HCT116 (cell line): Measurements from ENCODE around the gene CSGALNACT2. TPM values are rescaled to one million over a fixed set of nuclear protein-coding genes. Genes with fewer than 3 reads are reported as not detected.

Experiments
- ATAC-seq: fragments of 200-7000 bp; cut with Tn5 transposase; 2 replicates; pipeline ENCODE4 v1.9.1; 2020; ENCODE audit warnings: mild to moderate bottlenecking, moderate library complexity
- BruUV-seq: library from RNA; stranded (reverse); fragments of 400-500 nt; replicated peaks from 2 replicates; lab custom pipeline; 2021; lab: Mats Ljungman, UMichigan
- CTCF ChIA-PET: fragments of 300-600 bp; sonication (Branson Sonifier 250); formaldehyde crosslinking; loops from one replicate; lab custom pipeline; 2021; ENCODE audit warnings: antibody characterized with exemption; lab: Charles Lee
- POLR2A ChIA-PET: fragments of 300-600, 350-600 bp; sonication (Branson Sonifier 250); formaldehyde crosslinking; loops from one replicate; lab custom pipeline; 2021; ENCODE audit warnings: antibody characterized with exemption; lab: Charles Lee
- RAD21 ChIA-PET, 2 experiments: fragments of 300-600 bp; sonication (Branson Sonifier 250); formaldehyde crosslinking; loops; one replicate each; lab custom pipeline; 2023; ENCODE audit warnings: low total read pairs in 2 of 2; ENCODE audit not compliant: uncharacterized antibody in 2 of 2, unreplicated experiment in 2 of 2, low non-redundant PET in 1 of 2; lab: Charles Lee
- DNase-seq: peaks from one replicate; pipeline ENCODE4 v3.0.0-alpha.2; 2010; ENCODE audit warnings: low read depth, low spot score
- H2AFZ ChIP-seq: fragments of 200-600 bp; shearing (Covaris generic), sonication (generic); 2 replicates; pipeline ENCODE4 v1.6.1; 2017; ENCODE audit warnings: low read depth, mixed run types, mixed read lengths, antibody characterized with exemption, low read length; ENCODE audit not compliant: poor library complexity, severe bottlenecking
- H3K27ac ChIP-seq: 2 replicates; pipeline ENCODE4 v1.5.1; 2012; ENCODE audit warnings: low read depth, low read length
- H3K27me3 ChIP-seq: fragments of 200-600 bp; sonication (generic); 2 replicates; pipeline ENCODE4 v1.6.1; 2016; ENCODE audit warnings: mixed run types, low read length, mixed read lengths; ENCODE audit not compliant: insufficient read depth
- H3K36me3 ChIP-seq, 2 experiments: fragments of 200-500 bp in 1 of 2; fragments of 200-600 bp in 1 of 2; sonication (Bioruptor generic) in 1 of 2; sonication (generic) in 1 of 2; 2 replicates each; pipeline versions ENCODE4 v1.5.1 to v1.6.1; 2014 to 2016; ENCODE audit warnings: low read length in 2 of 2, inconsistent platforms in 1 of 2, mixed read lengths in 1 of 2, mixed run types in 1 of 2; ENCODE audit not compliant: insufficient read depth in 2 of 2, control insufficient read depth in 1 of 2
- H3K4me1 ChIP-seq, 2 experiments: fragments of 200-600 bp in 1 of 2; sonication (generic) in 1 of 2; 2 replicates each; pipeline versions ENCODE4 v1.5.1 to v1.6.1; 2012 to 2017; ENCODE audit warnings: low read length in 2 of 2, inconsistent platforms in 1 of 2, mild to moderate bottlenecking in 1 of 2, mixed read lengths in 1 of 2, mixed run types in 1 of 2, moderate library complexity in 1 of 2; ENCODE audit not compliant: insufficient read depth in 2 of 2, control insufficient read depth in 1 of 2
- H3K4me2 ChIP-seq: fragments of 200-600 bp; sonication (generic); 2 replicates; pipeline ENCODE4 v1.6.1; 2017; ENCODE audit warnings: mixed run types, low read length, mixed read lengths
- H3K4me3 ChIP-seq, 2 experiments: fragments of 200-600 bp in 1 of 2; sonication (generic) in 1 of 2; replicated peaks in 1 of 2; 2 replicates each; pipeline ENCODE4 v1.5.1; 2011 to 2016; ENCODE audit warnings: low read length in 2 of 2, control low read depth in 1 of 2, low read depth in 1 of 2, mild to moderate bottlenecking in 1 of 2, mixed read lengths in 1 of 2, mixed run types in 1 of 2
- H3K79me2 ChIP-seq: fragments of 200-600 bp; sonication (generic); 2 replicates; pipeline ENCODE4 v1.6.1; 2017; ENCODE audit warnings: mild to moderate bottlenecking, mixed run types, low read length, moderate library complexity, mixed read lengths; ENCODE audit not compliant: insufficient read depth
- H3K9ac ChIP-seq: fragments of 200-600 bp; sonication (generic); 2 replicates; pipeline ENCODE4 v1.6.1; 2016; ENCODE audit warnings: low read length, mixed read lengths
- H3K9me2 ChIP-seq: fragments of 200-600 bp; sonication (generic), shearing (Covaris generic); 2 replicates; pipeline ENCODE4 v1.6.1; 2017; ENCODE audit warnings: mixed run types, mild to moderate bottlenecking, moderate library complexity; ENCODE audit not compliant: insufficient read depth
- H3K9me3 ChIP-seq, 2 experiments: fragments of 200-500 bp in 1 of 2; fragments of 200-600 bp in 1 of 2; sonication (Bioruptor generic) in 1 of 2; sonication (generic) in 1 of 2; 2 replicates each; pipeline ENCODE4 v1.6.1; 2014 to 2017; ENCODE audit warnings: low read length in 2 of 2, mixed read lengths in 2 of 2, inconsistent platforms in 1 of 2, low read depth in 1 of 2, mild to moderate bottlenecking in 1 of 2, mixed run types in 1 of 2, moderate library complexity in 1 of 2; ENCODE audit not compliant: control insufficient read depth in 1 of 2, insufficient read depth in 1 of 2
- H4K20me1 ChIP-seq: fragments of 200-600 bp; sonication (generic), shearing (Covaris generic); 2 replicates; pipeline ENCODE4 v1.6.1; 2017; ENCODE audit warnings: mixed run types, mild to moderate bottlenecking, moderate library complexity; ENCODE audit not compliant: insufficient read depth
- CBX3 ChIP-seq: IDR thresholded peaks from 2 replicates; pipeline ENCODE4 v1.6.1; 2012; ENCODE audit warnings: low read depth
- CEBPB ChIP-seq: IDR thresholded peaks from 2 replicates; pipeline ENCODE4 v1.6.1; 2012; ENCODE audit warnings: low read depth
- EGR1 ChIP-seq: IDR thresholded peaks from 2 replicates; pipeline ENCODE4 v1.6.1; 2012; ENCODE audit warnings: low read depth
- FOSL1 ChIP-seq: IDR thresholded peaks from 2 replicates; pipeline ENCODE4 v1.6.1; 2012; ENCODE audit warnings: low read depth
- JUND ChIP-seq: IDR thresholded peaks from 2 replicates; pipeline ENCODE4 v1.6.1; 2012
- POLR2A ChIP-seq: IDR thresholded peaks from 2 replicates; pipeline ENCODE4 v1.7.0; 2011; ENCODE audit warnings: borderline replicate concordance; ENCODE audit not compliant: insufficient read depth, insufficient read length; ENCODE audit errors: extremely low read depth
- POLR2AphosphoS5 ChIP-seq: IDR thresholded peaks from 2 replicates; pipeline ENCODE4 v1.6.1; 2011; ENCODE audit warnings: mild to moderate bottlenecking, low read depth, low read length, moderate library complexity
- SIN3A ChIP-seq: IDR thresholded peaks from 2 replicates; pipeline ENCODE4 v1.6.1; 2012; ENCODE audit warnings: low read depth
- SRF ChIP-seq: IDR thresholded peaks from 2 replicates; pipeline ENCODE4 v1.6.1; 2012; ENCODE audit warnings: low read depth
- YY1 ChIP-seq: IDR thresholded peaks from 2 replicates; pipeline ENCODE4 v1.6.1; 2011; ENCODE audit warnings: low read length, low read depth, moderate library complexity, mild to moderate bottlenecking; ENCODE audit not compliant: insufficient replicate concordance; ENCODE audit errors: extremely low read depth
- ZFX ChIP-seq: fragments of 450-650 bp; IDR thresholded peaks from 2 replicates; pipeline ENCODE4 v1.6.1; 2017
- intact Hi-C: fragments of 100-400 bp; cut with micrococcal nuclease; formaldehyde crosslinking; loops from 2 replicates; pipeline ENCODE4 v1.10.0; 2022
- total RNA-seq: library from RNA; stranded (reverse); gene quantifications from one replicate; pipeline ENCODE4 v1.2.1, GENCODE V29; 2021; ENCODE audit not compliant: unreplicated experiment
- TF ChIP-seq, protein P1 (sequence below): IDR thresholded peaks from 2 replicates; pipeline ENCODE4 v1.6.1; 2012; ENCODE audit warnings: low read depth

Gene CSGALNACT2
- total RNA-seq, 1 experiment from 2014 or later, result 9.9 TPM

GRCh38 chr10:43210556-43210955 is 72.3 kb downstream of the CSGALNACT2 start:
- H3K9me2 ChIP-seq, result no peaks in the 10 kb centered on the region
- no peak overlapping the region; the same call in 1 of the 2 replicates for H3K27ac ChIP-seq
- DNase-seq (no peak), ATAC-seq (no peak)
- H3K4me2 ChIP-seq, result peak overlapping the region; percentile 52
- H2AFZ ChIP-seq, result no peak overlapping the region
- H3K4me3 ChIP-seq, result no peak overlapping the region
- POLR2A ChIA-PET, result no interaction called here
- RAD21 ChIA-PET, result no interaction called here
- CTCF ChIA-PET, result no interaction called here
- no peaks in the 10 kb centered on the region for H3K36me3 ChIP-seq
- no peaks in the 10 kb centered on the region for H4K20me1 ChIP-seq
- H3K79me2 ChIP-seq, result no peaks in the 10 kb centered on the region
- H3K9me3 ChIP-seq, result no peaks in the 10 kb centered on the region
- TF ChIP-seq CEBPB (no peak), SIN3A (no peak), SRF (no peak), CBX3 (no peak), ZFX (no peak), JUND (no peak), POLR2A (no peak), FOSL1 (no peak), EGR1 (no peak), POLR2AphosphoS5 (no peak), YY1 (no peak)
- TF ChIP-seq, protein P1, sequence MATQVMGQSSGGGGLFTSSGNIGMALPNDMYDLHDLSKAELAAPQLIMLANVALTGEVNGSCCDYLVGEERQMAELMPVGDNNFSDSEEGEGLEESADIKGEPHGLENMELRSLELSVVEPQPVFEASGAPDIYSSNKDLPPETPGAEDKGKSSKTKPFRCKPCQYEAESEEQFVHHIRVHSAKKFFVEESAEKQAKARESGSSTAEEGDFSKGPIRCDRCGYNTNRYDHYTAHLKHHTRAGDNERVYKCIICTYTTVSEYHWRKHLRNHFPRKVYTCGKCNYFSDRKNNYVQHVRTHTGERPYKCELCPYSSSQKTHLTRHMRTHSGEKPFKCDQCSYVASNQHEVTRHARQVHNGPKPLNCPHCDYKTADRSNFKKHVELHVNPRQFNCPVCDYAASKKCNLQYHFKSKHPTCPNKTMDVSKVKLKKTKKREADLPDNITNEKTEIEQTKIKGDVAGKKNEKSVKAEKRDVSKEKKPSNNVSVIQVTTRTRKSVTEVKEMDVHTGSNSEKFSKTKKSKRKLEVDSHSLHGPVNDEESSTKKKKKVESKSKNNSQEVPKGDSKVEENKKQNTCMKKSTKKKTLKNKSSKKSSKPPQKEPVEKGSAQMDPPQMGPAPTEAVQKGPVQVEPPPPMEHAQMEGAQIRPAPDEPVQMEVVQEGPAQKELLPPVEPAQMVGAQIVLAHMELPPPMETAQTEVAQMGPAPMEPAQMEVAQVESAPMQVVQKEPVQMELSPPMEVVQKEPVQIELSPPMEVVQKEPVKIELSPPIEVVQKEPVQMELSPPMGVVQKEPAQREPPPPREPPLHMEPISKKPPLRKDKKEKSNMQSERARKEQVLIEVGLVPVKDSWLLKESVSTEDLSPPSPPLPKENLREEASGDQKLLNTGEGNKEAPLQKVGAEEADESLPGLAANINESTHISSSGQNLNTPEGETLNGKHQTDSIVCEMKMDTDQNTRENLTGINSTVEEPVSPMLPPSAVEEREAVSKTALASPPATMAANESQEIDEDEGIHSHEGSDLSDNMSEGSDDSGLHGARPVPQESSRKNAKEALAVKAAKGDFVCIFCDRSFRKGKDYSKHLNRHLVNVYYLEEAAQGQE, result no peak
- no peak overlapping the region for H3K9ac ChIP-seq
- no peaks in the 10 kb centered on the region for H3K27me3 ChIP-seq
- intact Hi-C loops, result no loop called here
- no TSS peak for BruUV-seq
- peaks cover 18 to 28% of the 10 kb centered on the region in 2 experiments for H3K4me1 ChIP-seq
